ENCODE measurements around the gene MCM5. TPM values are rescaled to one million over a fixed set of nuclear protein-coding genes. Genes with fewer than 3 reads are reported as not detected.

Gene MCM5
- total RNA-seq, 1 experiment from 2014 or later: 194 TPM

- TF ChIP-seq EGR1 (IDR thresholded peaks at IDR 0.05; ENCODE audit: low read depth): no peak
- TF ChIP-seq CTCF (IDR thresholded peaks at IDR 0.05 in 2 of 3, conservative IDR thresholded peaks at IDR 0.05 in 1 of 3; ENCODE audit: borderline replicate concordance in 1 of 3, insufficient read depth in 1 of 3, low read depth in 2 of 3, low read length in 2 of 3): no peak
- TF ChIP-seq EZH2 (IDR thresholded peaks at IDR 0.05): no peak
- TF ChIP-seq EZH2phosphoT487 (IDR thresholded peaks at IDR 0.05; ENCODE audit: borderline replicate concordance): no peak
- TF ChIP-seq ZNF274 (IDR thresholded peaks at IDR 0.05; ENCODE audit: low read depth, low read length): no peak
- no peak for TF ChIP-seq SIN3A (IDR thresholded peaks at IDR 0.05; ENCODE audit: low read depth)
- TF ChIP-seq, protein P1, sequence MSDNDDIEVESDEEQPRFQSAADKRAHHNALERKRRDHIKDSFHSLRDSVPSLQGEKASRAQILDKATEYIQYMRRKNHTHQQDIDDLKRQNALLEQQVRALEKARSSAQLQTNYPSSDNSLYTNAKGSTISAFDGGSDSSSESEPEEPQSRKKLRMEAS (IDR thresholded peaks at IDR 0.05): no peak
- TF ChIP-seq CEBPB (IDR thresholded peaks at IDR 0.05; ENCODE audit: low read depth): no peak
- no peak for TF ChIP-seq POLR2AphosphoS5 (IDR thresholded peaks at IDR 0.05; ENCODE audit: low read depth, low read length)
- TF ChIP-seq POLR2A (IDR thresholded peaks at IDR 0.05; ENCODE audit: borderline replicate concordance, extremely low read depth, insufficient read depth, insufficient read length): no peak
- no peak for TF ChIP-seq YY1 (IDR thresholded peaks at IDR 0.05; ENCODE audit: extremely low read depth, insufficient replicate concordance, low read depth, low read length)
- TF ChIP-seq SP1 (IDR thresholded peaks at IDR 0.05; ENCODE audit: low read depth): no peak
- no peak for TF ChIP-seq CBX3 (IDR thresholded peaks at IDR 0.05; ENCODE audit: low read depth)
- TF ChIP-seq ZFX (IDR thresholded peaks at IDR 0.05): no peak
- TF ChIP-seq ATF3 (IDR thresholded peaks at IDR 0.05): no peak
- TF ChIP-seq TCF7L2 (IDR thresholded peaks at IDR 0.05; ENCODE audit: borderline replicate concordance, extremely low read depth, insufficient read depth, insufficient read length): no peak
- no peak for TF ChIP-seq SRF (IDR thresholded peaks at IDR 0.05; ENCODE audit: low read depth)
- TF ChIP-seq REST (IDR thresholded peaks at IDR 0.05; ENCODE audit: low read depth): no peak
- H4K20me1 ChIP-seq (ENCODE audit: insufficient read depth): no peaks in the 10 kb centered on the region
- no peaks in the 10 kb centered on the region for H3K27me3 ChIP-seq (ENCODE audit: insufficient read depth, low read length)
- ChIA-PET CTCF (no interaction called here), RAD21 (ENCODE audit: low non-redundant PET in 1 of 2, low total read pairs in 2 of 2, uncharacterized antibody in 2 of 2, unreplicated experiment in 2 of 2) (no interaction called here), POLR2A (no interaction called here)
- H3K9ac ChIP-seq (ENCODE audit: low read length): no peak overlapping the region
- no peak overlapping the region for H3K4me2 ChIP-seq (ENCODE audit: low read length)
- H2AFZ ChIP-seq (ENCODE audit: low read depth, low read length, poor library complexity, severe bottlenecking): no peak overlapping the region
- H3K9me2 ChIP-seq (ENCODE audit: insufficient read depth): no peaks in the 10 kb centered on the region
- peaks cover 13 to 25% of the 10 kb centered on the region in 2 experiments for H3K4me1 ChIP-seq (ENCODE audit: control insufficient read depth in 1 of 2, insufficient read depth in 2 of 2, low read length in 2 of 2)
- H3K4me3 ChIP-seq (replicated peaks in 1 of 2; ENCODE audit: low read depth in 1 of 2, low read length in 2 of 2): no peak overlapping the region
- no TSS peak for BruUV-seq (replicated peaks)
- no peak overlapping the region for H3K27ac ChIP-seq (ENCODE audit: low read depth, low read length)
- intact Hi-C loops (cut with micrococcal nuclease): no loop called here
- ATAC-seq (no peak), DNase-seq (ENCODE audit: low read depth, low spot score) (no peak)
- no peaks in the 10 kb centered on the region for H3K36me3 ChIP-seq (ENCODE audit: control insufficient read depth in 1 of 2, insufficient read depth in 2 of 2, low read length in 2 of 2)
- H3K9me3 ChIP-seq (ENCODE audit: control insufficient read depth in 1 of 2, insufficient read depth in 1 of 2, low read depth in 1 of 2, low read length in 2 of 2): no peaks in the 10 kb centered on the region
- no peaks in the 10 kb centered on the region for H3K79me2 ChIP-seq (ENCODE audit: insufficient read depth, low read length)
These were observed 44.1 kb downstream of the MCM5 start for GRCh38 chr22:35443790-35444684.

Measured in HCT116 (cell line).